Esophagus muscularis mucosa (tissue), 3 donors: ENCODE results near the gene DAPP1.

Experiments used
- EP300 ChIP-seq: sonication (generic); formaldehyde crosslinking; IDR thresholded peaks from one replicate; pipeline ENCODE4 v1.6.1; 2017; ENCODE audit warnings: antibody characterized with exemption
- POLR2A ChIP-seq: fragments of 450-650 bp; IDR thresholded peaks from one replicate; pipeline ENCODE4 v1.6.1; 2017; ENCODE audit warnings: antibody characterized with exemption, moderate library complexity, mild to moderate bottlenecking, low read depth
- POLR2AphosphoS5 ChIP-seq, 2 donors: sonication (generic); formaldehyde crosslinking; IDR thresholded peaks; one replicate each; pipeline ENCODE4 v1.6.1; 2017; ENCODE audit warnings: antibody characterized with exemption in 2 of 2

- TF ChIP-seq EP300 (no peak), POLR2A (no peak), POLR2AphosphoS5 (IDR thresholded peaks at IDR 0.05) (no peak)
Observed at GRCh38 chr4:99811117-99811516, 5.5 kb upstream of the DAPP1 start.
